ENCODE measurements around the gene MED16.

DNA sequence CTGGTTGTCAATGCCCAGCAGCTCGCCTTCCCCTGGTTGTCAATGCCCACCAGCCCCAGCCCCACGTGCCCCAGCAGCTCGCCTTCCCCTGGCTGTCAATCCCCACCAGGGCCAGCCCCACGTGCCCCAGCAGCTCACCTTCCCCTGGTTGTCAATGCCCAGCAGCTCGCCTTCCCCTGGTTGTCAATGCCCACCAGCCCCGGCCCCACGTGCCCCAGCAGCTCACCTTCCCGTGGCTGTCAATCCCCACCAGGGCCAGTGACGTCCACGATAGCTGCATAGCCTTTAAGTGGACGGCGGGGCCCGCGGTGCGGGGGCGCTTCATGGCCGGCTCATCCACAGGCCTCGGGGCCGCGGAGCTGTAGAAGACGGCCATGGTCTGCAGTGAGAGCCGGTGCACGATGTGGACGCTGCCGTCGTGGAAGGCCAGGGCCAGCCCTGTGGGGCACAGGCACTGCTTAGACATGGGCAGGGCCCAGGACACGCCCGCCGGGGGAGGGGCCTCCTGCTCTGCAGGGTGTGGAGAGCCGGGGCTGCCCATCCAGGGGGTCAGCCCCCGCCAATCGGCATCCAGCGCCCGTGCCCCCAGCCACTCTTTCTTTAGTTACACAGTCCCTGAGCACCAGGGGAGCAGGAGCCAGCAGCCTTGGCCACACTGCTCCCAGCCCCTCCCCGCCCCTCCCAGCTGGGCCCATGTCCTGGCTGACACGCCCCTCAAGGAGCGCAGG is 13.1 kb downstream of the MED16 start:
- TF ChIP-seq, protein P1, sequence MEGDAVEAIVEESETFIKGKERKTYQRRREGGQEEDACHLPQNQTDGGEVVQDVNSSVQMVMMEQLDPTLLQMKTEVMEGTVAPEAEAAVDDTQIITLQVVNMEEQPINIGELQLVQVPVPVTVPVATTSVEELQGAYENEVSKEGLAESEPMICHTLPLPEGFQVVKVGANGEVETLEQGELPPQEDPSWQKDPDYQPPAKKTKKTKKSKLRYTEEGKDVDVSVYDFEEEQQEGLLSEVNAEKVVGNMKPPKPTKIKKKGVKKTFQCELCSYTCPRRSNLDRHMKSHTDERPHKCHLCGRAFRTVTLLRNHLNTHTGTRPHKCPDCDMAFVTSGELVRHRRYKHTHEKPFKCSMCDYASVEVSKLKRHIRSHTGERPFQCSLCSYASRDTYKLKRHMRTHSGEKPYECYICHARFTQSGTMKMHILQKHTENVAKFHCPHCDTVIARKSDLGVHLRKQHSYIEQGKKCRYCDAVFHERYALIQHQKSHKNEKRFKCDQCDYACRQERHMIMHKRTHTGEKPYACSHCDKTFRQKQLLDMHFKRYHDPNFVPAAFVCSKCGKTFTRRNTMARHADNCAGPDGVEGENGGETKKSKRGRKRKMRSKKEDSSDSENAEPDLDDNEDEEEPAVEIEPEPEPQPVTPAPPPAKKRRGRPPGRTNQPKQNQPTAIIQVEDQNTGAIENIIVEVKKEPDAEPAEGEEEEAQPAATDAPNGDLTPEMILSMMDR (conservative IDR thresholded peaks at IDR 0.05; ENCODE audit: low read length): no peak
- TF ChIP-seq EZH2phosphoT487 (IDR thresholded peaks at IDR 0.05; ENCODE audit: borderline replicate concordance, low read depth, low read length): no peak
